22Rv1 (cell line): Measurements from ENCODE around the gene SH3RF1.

Experiments
- CTCF ChIP-seq: fragments of 450-650 bp; IDR thresholded peaks from 2 replicates; pipeline ENCODE4 v1.5.1; 2017; ENCODE audit warnings: mild to moderate bottlenecking
- ZFX ChIP-seq: fragments of 450-650 bp; IDR thresholded peaks from 2 replicates; pipeline ENCODE4 v1.6.1; 2017; ENCODE audit warnings: antibody characterized with exemption, borderline replicate concordance

DNA sequence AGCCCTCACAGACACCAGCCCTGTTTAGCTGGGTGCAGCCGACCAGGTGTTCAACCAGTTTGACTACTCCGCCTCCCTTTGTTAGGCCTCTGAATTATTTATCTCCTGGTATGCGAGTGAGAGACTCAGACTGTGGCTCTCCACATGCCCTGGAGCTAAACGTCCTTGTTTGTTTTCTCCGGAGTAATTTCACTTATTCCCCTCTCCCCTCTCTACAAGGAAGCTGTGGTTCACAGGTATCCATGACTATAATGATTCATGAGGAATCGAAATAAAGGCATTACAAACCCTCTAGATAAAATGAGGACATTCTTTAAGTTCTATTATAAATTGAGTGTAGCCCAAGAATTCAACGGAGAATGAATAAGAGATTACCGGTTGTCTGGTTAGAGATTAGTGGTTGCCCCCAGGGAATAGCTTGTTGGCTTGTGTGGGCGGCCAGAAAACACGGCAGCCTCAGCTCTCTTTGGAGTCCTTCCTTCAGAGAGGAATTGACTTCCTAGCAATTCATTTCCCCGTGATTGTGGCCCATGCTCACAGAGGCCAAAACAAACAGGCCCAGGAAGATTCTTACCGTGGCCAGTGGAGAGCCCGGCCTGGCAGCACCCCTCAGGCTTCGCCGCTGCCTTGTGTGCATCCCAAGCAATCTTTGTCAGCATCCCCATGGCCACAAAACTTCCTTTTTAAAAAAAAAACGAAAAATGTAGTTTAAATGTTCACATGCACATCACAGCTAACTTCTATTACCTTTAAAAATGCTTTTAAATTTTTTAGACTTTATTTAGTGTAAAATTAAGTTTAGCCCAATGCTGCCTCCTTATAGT lies 200.5 kb downstream of the SH3RF1 start:
- TF ChIP-seq CTCF (no peak), ZFX (no peak)
